Gastroesophageal sphincter (tissue), 4 donors: ENCODE data around the gene OGFR. TPM values are rescaled to one million over a fixed set of nuclear protein-coding genes. Genes with fewer than 3 reads are reported as not detected.

Source experiments
- ATAC-seq: fragments of 150-250 bp; one replicate; pipeline ENCODE4 v1.9.1; 2016; ENCODE audit warnings: mild to moderate bottlenecking, moderate library complexity
- H3K27ac ChIP-seq, 4 donors: fragments of 200-600 bp; sonication (generic) in 3 of 4; 1 replicate in 3 of 4; 2 replicates in 1 of 4; pipeline ENCODE4 v1.5.1; 2016 to 2019
- H3K27me3 ChIP-seq: fragments of 200-600 bp; sonication (generic); one replicate; pipeline ENCODE4 v1.5.1; 2019
- H3K36me3 ChIP-seq, 2 donors: fragments of 200-600 bp; sonication (generic); one replicate each; pipeline ENCODE4 v1.5.1; 2019; ENCODE audit warnings: control low read depth in 1 of 2
- H3K4me1 ChIP-seq, 3 donors: fragments of 200-600 bp; sonication (generic); 1 replicate in 2 of 3; 2 replicates in 1 of 3; pipeline ENCODE4 v1.5.1; 2016 to 2019; ENCODE audit warnings: control low read depth in 2 of 3
- H3K4me3 ChIP-seq, 2 donors: fragments of 200-600 bp; sonication (generic); one replicate each; pipeline ENCODE4 v1.5.1; 2019; ENCODE audit warnings: mild to moderate bottlenecking in 1 of 2, moderate library complexity in 1 of 2
- H3K9me3 ChIP-seq, 3 donors: fragments of 200-600 bp; sonication (generic); one replicate each; pipeline ENCODE4 v1.5.1; 2017 to 2019; ENCODE audit warnings: control low read depth in 2 of 3
- EP300 ChIP-seq: sonication (generic); formaldehyde crosslinking; IDR thresholded peaks from one replicate; pipeline ENCODE4 v1.6.1; 2017; ENCODE audit warnings: antibody characterized with exemption, mild to moderate bottlenecking
- POLR2A ChIP-seq, 2 donors: fragments of 450-650 bp; IDR thresholded peaks; one replicate each; pipeline ENCODE4 v1.6.1; 2017; ENCODE audit warnings: antibody characterized with exemption in 2 of 2, mild to moderate bottlenecking in 2 of 2, moderate library complexity in 1 of 2
- POLR2AphosphoS5 ChIP-seq: sonication (generic); formaldehyde crosslinking; IDR thresholded peaks from one replicate; pipeline ENCODE4 v1.6.1; 2017; ENCODE audit warnings: antibody characterized with exemption
- WGBS, 2 donors: methylation state at CpG; one replicate each; pipeline ENCODE4 v1.1.5; 2018; ENCODE audit warnings: low coverage in 1 of 2; 5-methylcytosine and 5-hydroxymethylcytosine counted together
- total RNA-seq, 4 donors: library from RNA; depleted of rRNA; stranded (reverse); fragments of >200 nt; gene quantifications; one replicate each; pipeline ENCODE4 v1.1.0, GENCODE V29; 2016
- TF ChIP-seq, protein P1 (sequence below), 4 experiments: fragments of 200-600 bp in 2 of 4; fragments of 450-650 bp in 2 of 4; sonication (generic) in 1 of 4; IDR thresholded peaks; one replicate each; pipeline ENCODE4 v1.5.1; 2017 to 2019; ENCODE audit warnings: antibody characterized with exemption in 4 of 4, mild to moderate bottlenecking in 2 of 4, moderate library complexity in 2 of 4

Gene OGFR
- total RNA-seq, 4 donors from 2014 or later, result 55.1 to 61.0 (median 58.9) TPM

DNA sequence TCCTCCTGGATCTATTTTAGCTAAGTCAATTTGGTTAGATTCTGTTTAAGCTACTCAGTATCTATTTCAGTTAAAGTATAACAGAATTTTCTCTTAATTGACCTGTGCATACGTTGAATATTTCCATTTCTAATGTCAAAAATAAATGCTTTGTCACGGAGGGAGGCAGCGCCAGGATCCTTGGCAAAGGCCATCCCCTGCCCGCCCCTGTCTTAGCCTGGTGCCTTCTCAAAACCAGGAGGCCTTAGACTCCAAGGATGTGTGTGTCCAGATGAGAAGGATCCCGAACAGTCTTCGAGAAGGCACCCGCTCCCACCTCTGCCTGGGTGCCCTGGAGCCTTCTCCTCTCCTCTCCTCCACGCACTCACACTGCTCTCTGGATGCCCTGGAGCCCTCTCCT lies 34.6 kb downstream of the OGFR start:
- Histone ChIP-seq H3K36me3 (peaks cover 0 to 13% of the 10 kb centered on the region in 2 donors), H3K4me1 (no peaks in the 10 kb centered on the region), H3K9me3 (no peaks in the 10 kb centered on the region), H3K27me3 (peaks cover 27% of the 10 kb centered on the region), H3K27ac (no peak overlapping the region), H3K4me3 (no peak overlapping the region)
- WGBS, 2 donors, result 92 to 100% methylated on average over 4 to 8 of the region's 8 CpGs
- ATAC-seq, result no peak
- TF ChIP-seq POLR2AphosphoS5, result no peak
- TF ChIP-seq, protein P1, sequence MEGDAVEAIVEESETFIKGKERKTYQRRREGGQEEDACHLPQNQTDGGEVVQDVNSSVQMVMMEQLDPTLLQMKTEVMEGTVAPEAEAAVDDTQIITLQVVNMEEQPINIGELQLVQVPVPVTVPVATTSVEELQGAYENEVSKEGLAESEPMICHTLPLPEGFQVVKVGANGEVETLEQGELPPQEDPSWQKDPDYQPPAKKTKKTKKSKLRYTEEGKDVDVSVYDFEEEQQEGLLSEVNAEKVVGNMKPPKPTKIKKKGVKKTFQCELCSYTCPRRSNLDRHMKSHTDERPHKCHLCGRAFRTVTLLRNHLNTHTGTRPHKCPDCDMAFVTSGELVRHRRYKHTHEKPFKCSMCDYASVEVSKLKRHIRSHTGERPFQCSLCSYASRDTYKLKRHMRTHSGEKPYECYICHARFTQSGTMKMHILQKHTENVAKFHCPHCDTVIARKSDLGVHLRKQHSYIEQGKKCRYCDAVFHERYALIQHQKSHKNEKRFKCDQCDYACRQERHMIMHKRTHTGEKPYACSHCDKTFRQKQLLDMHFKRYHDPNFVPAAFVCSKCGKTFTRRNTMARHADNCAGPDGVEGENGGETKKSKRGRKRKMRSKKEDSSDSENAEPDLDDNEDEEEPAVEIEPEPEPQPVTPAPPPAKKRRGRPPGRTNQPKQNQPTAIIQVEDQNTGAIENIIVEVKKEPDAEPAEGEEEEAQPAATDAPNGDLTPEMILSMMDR (IDR thresholded peaks at IDR 0.05), result no peak
- no peak for TF ChIP-seq EP300
- no peak for TF ChIP-seq POLR2A (IDR thresholded peaks at IDR 0.05)

DNA sequence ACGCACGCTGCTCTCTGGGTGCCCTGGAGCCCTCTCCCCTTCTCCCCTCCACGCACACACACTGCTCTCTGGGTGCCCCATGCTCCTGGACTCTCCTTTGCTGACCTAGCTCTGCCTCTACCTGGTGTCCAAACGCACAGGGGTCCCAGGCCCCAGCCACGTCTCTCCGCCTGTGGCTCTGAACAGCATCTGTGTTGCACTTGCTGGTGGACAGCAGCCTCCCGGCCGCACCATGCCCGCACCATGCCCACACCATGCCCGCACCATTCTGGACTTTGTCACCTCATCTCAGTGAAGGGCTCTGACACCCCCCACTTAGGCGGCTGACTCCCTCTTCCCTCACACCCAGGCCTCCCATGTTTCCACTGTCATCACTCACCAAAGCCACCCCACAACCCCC lies 35.2 kb downstream of the OGFR start:
- no peak for ATAC-seq
- Histone ChIP-seq H3K36me3 (peaks cover 0 to 13% of the 10 kb centered on the region in 2 donors), H3K4me3 (no peak overlapping the region), H3K4me1 (no peaks in the 10 kb centered on the region), H3K27ac (no peak overlapping the region), H3K9me3 (no peaks in the 10 kb centered on the region), H3K27me3 (peaks cover 27% of the 10 kb centered on the region)
- 60 to 87% methylated on average over 5 of the region's 11 CpGs for WGBS, 2 donors
- no peak for TF ChIP-seq POLR2AphosphoS5
- TF ChIP-seq EP300, result no peak
- TF ChIP-seq, protein P1 (IDR thresholded peaks at IDR 0.05), result no peak
- no peak for TF ChIP-seq POLR2A (IDR thresholded peaks at IDR 0.05)

DNA sequence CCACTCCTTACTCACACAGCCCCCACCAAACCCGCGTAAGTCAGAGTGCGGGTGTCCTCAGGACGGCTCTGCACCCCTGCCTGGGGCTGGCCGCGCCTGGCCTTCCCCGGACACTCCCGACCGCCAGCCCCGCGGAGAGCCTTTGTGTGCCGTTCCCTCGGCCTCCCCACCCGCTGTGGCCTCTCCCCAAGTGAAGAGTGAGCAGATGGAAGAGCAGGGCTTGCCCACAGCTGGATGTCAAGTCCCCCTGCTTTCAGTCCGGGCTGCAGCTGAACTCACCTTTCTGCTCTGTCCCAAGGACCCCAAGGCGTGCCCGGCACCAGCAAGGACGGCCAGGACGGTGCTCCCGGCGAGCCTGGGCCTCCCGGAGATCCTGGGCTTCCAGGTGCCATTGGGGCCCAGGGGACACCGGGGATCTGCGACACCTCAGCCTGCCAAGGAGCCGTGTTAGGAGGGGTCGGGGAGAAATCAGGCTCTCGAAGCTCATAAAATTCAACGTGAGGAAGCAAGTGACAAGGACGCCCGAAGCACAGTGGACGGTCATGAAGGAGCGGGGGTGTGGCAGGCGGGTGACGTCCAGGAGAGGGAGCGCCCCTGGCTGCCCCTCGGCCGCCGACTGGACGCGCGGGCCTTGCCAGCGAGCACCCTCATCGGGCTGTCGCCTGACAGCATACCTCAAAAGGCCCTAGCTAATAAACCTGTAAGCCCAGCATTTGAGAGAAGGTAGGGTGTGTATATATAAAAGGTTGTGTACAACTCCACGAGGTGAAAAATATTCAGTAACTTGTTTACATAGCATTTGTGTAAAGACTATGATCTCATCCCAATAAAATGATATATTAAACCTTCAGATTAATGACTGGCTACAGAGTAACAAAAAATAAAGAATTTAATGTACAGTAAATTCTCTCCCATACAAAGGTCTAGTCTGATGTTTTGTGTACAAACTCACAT lies 35.9 kb downstream of the OGFR start:
- Histone ChIP-seq H3K27me3 (peaks cover 27% of the 10 kb centered on the region), H3K27ac (no peak overlapping the region), H3K4me1 (no peaks in the 10 kb centered on the region), H3K9me3 (no peaks in the 10 kb centered on the region), H3K36me3 (peaks cover 0 to 18% of the 10 kb centered on the region in 2 donors), H3K4me3 (no peak overlapping the region)
- ATAC-seq, result no peak
- TF ChIP-seq POLR2A (IDR thresholded peaks at IDR 0.05) (no peak), POLR2AphosphoS5 (no peak), EP300 (no peak)
- TF ChIP-seq, protein P1 (IDR thresholded peaks at IDR 0.05), result no peak
- WGBS, 2 donors, result 33 to 80% methylated on average over 1 to 9 of the region's 45 CpGs

DNA sequence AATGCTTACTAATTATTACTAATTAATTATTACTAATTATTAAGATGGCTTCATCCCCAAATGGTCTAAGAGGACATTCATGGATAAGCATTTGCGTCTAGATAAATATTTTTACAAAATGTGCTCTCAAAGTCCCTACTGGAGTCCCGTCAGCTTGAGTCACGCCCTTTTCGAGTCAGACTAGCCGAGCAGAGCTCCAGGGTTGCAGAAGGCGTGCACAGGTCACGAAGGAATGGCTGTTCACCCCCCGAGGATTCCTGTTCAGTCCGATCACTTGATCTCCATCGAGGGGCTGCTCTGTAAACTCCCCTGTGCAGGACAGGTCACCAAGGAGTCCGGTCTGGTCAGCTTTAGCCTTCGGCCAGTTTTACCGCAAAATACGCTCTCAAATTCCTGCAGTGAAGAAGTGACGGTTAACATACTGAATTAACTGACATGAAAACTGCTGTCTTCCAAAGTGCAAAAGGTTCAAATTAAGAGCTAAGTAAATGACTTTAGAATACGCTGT lies 37.1 kb downstream of the OGFR start:
- Histone ChIP-seq H3K27ac (no peak overlapping the region), H3K9me3 (no peaks in the 10 kb centered on the region), H3K36me3 (peaks cover 0 to 16% of the 10 kb centered on the region in 2 donors), H3K4me3 (no peak overlapping the region), H3K27me3 (peaks cover 16% of the 10 kb centered on the region), H3K4me1 (no peaks in the 10 kb centered on the region)
- no peak for ATAC-seq
- WGBS, 2 donors, result 84 to 92% methylated on average over 11 to 15 of the region's 16 CpGs
- TF ChIP-seq POLR2A (IDR thresholded peaks at IDR 0.05) (no peak), POLR2AphosphoS5 (no peak), EP300 (no peak)
- TF ChIP-seq, protein P1 (IDR thresholded peaks at IDR 0.05), result no peak

DNA sequence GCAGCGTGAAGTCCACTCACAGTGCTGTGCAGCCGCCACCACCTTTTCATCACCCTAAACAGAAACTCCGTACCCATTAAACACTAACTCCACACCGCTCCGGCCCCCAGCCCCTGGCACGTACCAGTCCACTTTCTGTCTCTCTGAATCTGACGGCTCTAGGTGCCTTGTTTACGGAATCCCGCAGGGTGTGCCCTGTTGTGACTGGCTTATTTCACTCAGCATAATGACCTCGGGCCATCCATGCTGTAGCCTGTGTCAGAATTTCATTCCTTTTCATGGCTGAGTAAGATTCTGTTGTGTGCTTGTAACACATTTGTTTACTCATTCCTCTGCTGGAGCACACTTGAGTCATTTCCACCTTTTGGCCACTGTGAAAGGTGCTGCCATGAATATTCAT lies 39.0 kb downstream of the OGFR start:
- ATAC-seq, result no peak
- Histone ChIP-seq H3K4me3 (no peak overlapping the region), H3K4me1 (no peaks in the 10 kb centered on the region), H3K27ac (no peak overlapping the region), H3K36me3 (peaks cover 0 to 16% of the 10 kb centered on the region in 2 donors), H3K27me3 (peaks cover under 1% of the 10 kb centered on the region), H3K9me3 (no peaks in the 10 kb centered on the region)
- 95 to 97% methylated on average over 10 of the region's 10 CpGs for WGBS, 2 donors
- TF ChIP-seq POLR2AphosphoS5 (no peak), EP300 (no peak), POLR2A (IDR thresholded peaks at IDR 0.05) (no peak)
- TF ChIP-seq, protein P1 (IDR thresholded peaks at IDR 0.05), result no peak
